Measurements from ENCODE around the gene IP6K1. TPM values are rescaled to one million over a fixed set of nuclear protein-coding genes. Genes with fewer than 3 reads are reported as not detected.

IP6K1 gene
- total RNA-seq, 1 donor from 2014 or later: 56.4 TPM

GRCh38 chr3:49713336-49714105 lies 72.8 kb downstream of the IP6K1 start:
- no peaks in the 10 kb centered on the region for H3K36me3 Mint-ChIP-seq (ENCODE audit: low read depth, unreplicated experiment)
- no peaks in the 10 kb centered on the region for H3K9me3 Mint-ChIP-seq (ENCODE audit: unreplicated experiment)
- peaks cover 6% of the 10 kb centered on the region for H3K4me1 Mint-ChIP-seq (ENCODE audit: unreplicated experiment)
- DNase-seq (ENCODE audit: low spot score): no peak
- no peak overlapping the region for H3K4me3 Mint-ChIP-seq (ENCODE audit: unreplicated experiment)
- TF ChIP-seq CTCF (IDR thresholded peaks at IDR 0.05; ENCODE audit: unreplicated experiment): no peak
- H3K27ac Mint-ChIP-seq (ENCODE audit: unreplicated experiment): no peak overlapping the region
- peaks cover 7% of the 10 kb centered on the region for H3K27me3 Mint-ChIP-seq (ENCODE audit: unreplicated experiment)

- H3K4me1 Mint-ChIP-seq (ENCODE audit: unreplicated experiment): peaks cover 9% of the 10 kb centered on the region
- no peak overlapping the region for H3K4me3 Mint-ChIP-seq (ENCODE audit: unreplicated experiment)
- H3K27me3 Mint-ChIP-seq (ENCODE audit: unreplicated experiment): peaks cover 5% of the 10 kb centered on the region
Observed at GRCh38 chr3:49712631-49713317, 73.6 kb downstream of the IP6K1 start.

GRCh38 chr3:49712166-49712565 lies 74.2 kb downstream of the IP6K1 start:
- H3K4me3 Mint-ChIP-seq (ENCODE audit: unreplicated experiment): no peak overlapping the region
- no peak overlapping the region for H3K27ac Mint-ChIP-seq (ENCODE audit: unreplicated experiment)
- no peaks in the 10 kb centered on the region for H3K9me3 Mint-ChIP-seq (ENCODE audit: unreplicated experiment)
- H3K27me3 Mint-ChIP-seq (ENCODE audit: unreplicated experiment): peaks cover 5% of the 10 kb centered on the region
- peaks cover 2% of the 10 kb centered on the region for H3K36me3 Mint-ChIP-seq (ENCODE audit: low read depth, unreplicated experiment)
- peaks cover 10% of the 10 kb centered on the region for H3K4me1 Mint-ChIP-seq (ENCODE audit: unreplicated experiment)
- no peak for TF ChIP-seq CTCF (IDR thresholded peaks at IDR 0.05; ENCODE audit: unreplicated experiment)
- DNase-seq (ENCODE audit: low spot score): peak; percentile 2

More at GRCh38 chr3:49712631-49713317, 73.6 kb downstream of the IP6K1 start:
- no peak for DNase-seq (ENCODE audit: low spot score)
- no peak for TF ChIP-seq CTCF (IDR thresholded peaks at IDR 0.05; ENCODE audit: unreplicated experiment)
- Mint-ChIP-seq H3K27ac (ENCODE audit: unreplicated experiment) (no peak overlapping the region), H3K36me3 (ENCODE audit: low read depth, unreplicated experiment) (no peaks in the 10 kb centered on the region), H3K9me3 (ENCODE audit: unreplicated experiment) (no peaks in the 10 kb centered on the region)

- Mint-ChIP-seq H3K4me1 (ENCODE audit: unreplicated experiment) (peaks cover 15% of the 10 kb centered on the region), H3K36me3 (ENCODE audit: low read depth, unreplicated experiment) (peaks cover 7% of the 10 kb centered on the region), H3K27ac (ENCODE audit: unreplicated experiment) (no peak overlapping the region), H3K4me3 (ENCODE audit: unreplicated experiment) (no peak overlapping the region), H3K27me3 (ENCODE audit: unreplicated experiment) (peaks cover 5% of the 10 kb centered on the region), H3K9me3 (ENCODE audit: unreplicated experiment) (no peaks in the 10 kb centered on the region)
- TF ChIP-seq CTCF (IDR thresholded peaks at IDR 0.05; ENCODE audit: unreplicated experiment): no peak
- DNase-seq (ENCODE audit: low spot score): no peak
Observed at GRCh38 chr3:49711489-49711888, 74.9 kb downstream of the IP6K1 start.

- Mint-ChIP-seq H3K27me3 (ENCODE audit: unreplicated experiment) (no peaks in the 10 kb centered on the region), H3K4me1 (ENCODE audit: unreplicated experiment) (peaks cover 15% of the 10 kb centered on the region), H3K9me3 (ENCODE audit: unreplicated experiment) (no peaks in the 10 kb centered on the region), H3K36me3 (ENCODE audit: low read depth, unreplicated experiment) (peaks cover 7% of the 10 kb centered on the region), H3K27ac (ENCODE audit: unreplicated experiment) (no peak overlapping the region), H3K4me3 (ENCODE audit: unreplicated experiment) (peak overlapping the region; percentile 4)
- DNase-seq (ENCODE audit: low spot score): no peak
- TF ChIP-seq CTCF (IDR thresholded peaks at IDR 0.05; ENCODE audit: unreplicated experiment): no peak
Observed at GRCh38 chr3:49709852-49710251, 76.5 kb downstream of the IP6K1 start.
